ENCODE measurements around the gene IFI27.

IFI27 gene

GRCh38 chr14:94103554-94104150 is 6.9 kb upstream of the IFI27 start:
- DNase-seq, result no peak

- no peak for DNase-seq
These were observed 5.8 kb upstream of the IFI27 start for GRCh38 chr14:94104731-94105130.

- DNase-seq, result no peak
These were observed 653 bp upstream of the IFI27 start for GRCh38 chr14:94109915-94110250.

GRCh38 chr14:94111276-94112095 is 950 bp downstream of the IFI27 start:
- no peak for DNase-seq

GRCh38 chr14:94112513-94113063 is 2.1 kb downstream of the IFI27 start:
- no peak for DNase-seq

- no peak for DNase-seq
These were observed 2.5 kb downstream of the IFI27 start for GRCh38 chr14:94113073-94113472.

GRCh38 chr14:94113490-94113889 is 3.0 kb downstream of the IFI27 start:
- DNase-seq, result no peak

- DNase-seq, result no peak
These were observed 3.5 kb downstream of the IFI27 start for GRCh38 chr14:94113908-94114588.

GRCh38 chr14:94114589-94115057 is 4.1 kb downstream of the IFI27 start:
- DNase-seq, result no peak

GRCh38 chr14:94115058-94115591 is 4.6 kb downstream of the IFI27 start:
- no peak for DNase-seq

GRCh38 chr14:94115631-94116030 is 5.1 kb downstream of the IFI27 start:
- DNase-seq, result no peak

- DNase-seq, result no peak
These were observed 6.2 kb downstream of the IFI27 start for GRCh38 chr14:94116701-94117100.

GRCh38 chr14:94117856-94118255 is 7.3 kb downstream of the IFI27 start:
- no peak for DNase-seq

GRCh38 chr14:94119071-94119470 is 8.5 kb downstream of the IFI27 start:
- no peak for DNase-seq

- no peak for DNase-seq
These were observed 10.3 kb downstream of the IFI27 start for GRCh38 chr14:94120667-94121340.

GRCh38 chr14:94121485-94121884 is 10.9 kb downstream of the IFI27 start:
- DNase-seq, result no peak

GRCh38 chr14:94122438-94122837 is 11.9 kb downstream of the IFI27 start:
- no peak for DNase-seq

GRCh38 chr14:94123296-94123695 is 12.8 kb downstream of the IFI27 start:
- no peak for DNase-seq

- DNase-seq, result no peak
These were observed 13.3 kb downstream of the IFI27 start for GRCh38 chr14:94123868-94124267.

GRCh38 chr14:94124582-94125377 is 14.2 kb downstream of the IFI27 start:
- DNase-seq, result no peak

GRCh38 chr14:94125659-94126418 is 15.3 kb downstream of the IFI27 start:
- no peak for DNase-seq

GRCh38 chr14:94126419-94126677 is 15.8 kb downstream of the IFI27 start:
- no peak for DNase-seq
